NCI-H128 (cell line): ENCODE measurements around the gene TBC1D1.

Experiments used
- DNase-seq: peaks from one replicate; lab custom pipeline; 2025; ENCODE audit not compliant: unreplicated experiment; lab: John Stamatoyannopoulos, UW

The TBC1D1 gene

DNA sequence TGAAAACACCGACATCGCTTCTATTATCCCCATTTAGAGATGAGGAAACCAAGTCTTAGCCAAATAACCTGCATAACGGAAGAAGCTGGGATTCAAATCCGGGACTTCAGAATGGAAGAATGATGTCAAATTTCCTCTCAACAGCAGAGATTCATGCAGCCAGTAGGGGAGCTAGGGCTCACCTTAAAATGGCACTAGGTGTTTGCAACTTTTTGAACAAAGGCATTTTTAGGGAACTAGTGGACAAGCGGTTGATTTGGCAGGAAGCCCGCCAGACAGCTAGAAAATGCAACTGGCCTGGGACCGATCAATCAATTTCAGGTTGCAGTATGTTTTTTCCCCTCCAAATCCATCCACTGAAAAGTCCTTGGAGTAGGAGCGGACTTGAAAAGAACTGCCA lies 293.5 kb downstream of the TBC1D1 start:
- DNase-seq = no peak

DNA sequence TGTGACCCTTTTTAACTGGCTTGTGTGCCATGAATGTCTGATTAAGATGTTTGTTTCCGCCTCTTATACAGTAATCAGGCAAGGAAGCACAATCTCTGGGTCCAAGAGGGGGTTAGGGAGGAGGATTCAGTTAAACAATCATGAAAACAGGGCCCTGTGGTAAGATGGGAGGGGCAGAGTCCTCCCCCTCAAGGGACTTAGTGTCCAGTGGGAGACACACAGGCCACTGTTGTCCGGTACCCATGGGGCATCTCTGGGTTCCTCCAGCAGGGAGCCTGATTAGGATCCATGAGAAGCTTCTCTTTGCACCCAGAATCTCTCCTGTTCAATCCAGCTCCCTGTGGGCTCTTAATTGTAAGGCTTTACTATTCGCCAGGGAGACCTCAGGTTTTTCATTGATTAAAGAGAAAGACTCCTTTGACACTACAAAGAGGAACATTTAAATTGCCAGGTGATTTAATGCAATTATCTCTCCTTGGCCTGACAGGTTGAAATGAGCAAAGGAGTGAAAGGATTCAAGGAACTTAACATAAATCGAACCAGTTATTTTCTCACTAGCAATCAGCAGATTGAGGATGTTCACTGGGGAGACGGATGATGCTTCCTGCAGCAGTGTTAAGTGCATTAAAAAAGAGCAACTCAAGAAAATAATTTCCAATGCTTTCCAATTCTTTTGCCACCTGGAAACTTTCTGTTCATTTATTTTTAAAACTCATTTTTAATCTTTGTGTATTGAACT lies 294.7 kb downstream of the TBC1D1 start:
- no peak for DNase-seq

- no peak for DNase-seq
Measured at GRCh38 chr4:38188136-38188535, 297.3 kb downstream of the TBC1D1 start.

- DNase-seq = no peak
Measured at GRCh38 chr4:38188631-38189101, 297.8 kb downstream of the TBC1D1 start.
